Tibial artery (tissue), 4 donors: ENCODE data around the gene GRAMD4.

Experiments used
- DNase-seq, 2 donors: peaks; one replicate each; pipeline ENCODE4 v3.0.0-alpha.2; 2019
- H3K27ac ChIP-seq, 2 donors: fragments of 200-600 bp; sonication (generic) in 1 of 2; 1 replicate in 1 of 2; 2 replicates in 1 of 2; pipeline ENCODE4 v1.5.1; 2018 to 2019; ENCODE audit warnings: mild to moderate bottlenecking in 1 of 2
- H3K27me3 ChIP-seq, 2 donors: fragments of 200-600 bp; sonication (generic) in 1 of 2; one replicate each; pipeline versions ENCODE4 v1.5.1 to v1.6.0; 2016 to 2019
- H3K36me3 ChIP-seq, 3 donors: fragments of 200-600 bp; sonication (generic) in 2 of 3; one replicate each; pipeline ENCODE4 v1.5.1; 2016 to 2019; ENCODE audit warnings: mild to moderate bottlenecking in 2 of 3
- H3K4me1 ChIP-seq, 4 donors: fragments of 200-600 bp; sonication (generic) in 2 of 4; 1 replicate in 3 of 4; 2 replicates in 1 of 4; pipeline ENCODE4 v1.5.1; 2016 to 2019
- H3K4me3 ChIP-seq, 2 donors: fragments of 200-600 bp; sonication (generic) in 1 of 2; 1 replicate in 1 of 2; 2 replicates in 1 of 2; pipeline ENCODE4 v1.5.1; 2018 to 2019; ENCODE audit warnings: mild to moderate bottlenecking in 2 of 2
- H3K9me3 ChIP-seq, 3 donors: fragments of 200-600 bp; sonication (generic) in 1 of 3; one replicate each; pipeline ENCODE4 v1.5.1; 2016 to 2019
- intact Hi-C: fragments of 100-400 bp; cut with DNase I; formaldehyde crosslinking; loops from one replicate; pipeline ENCODE4 v1.15.0; 2023; ENCODE audit warnings: low total_unique reads
- TF ChIP-seq, protein P1 (sequence below), 2 experiments: fragments of 200-600 bp in 1 of 2; fragments of 450-650 bp in 1 of 2; IDR thresholded peaks; one replicate each; pipeline ENCODE4 v1.5.1; 2017 to 2019; ENCODE audit warnings: antibody characterized with exemption in 2 of 2, mild to moderate bottlenecking in 1 of 2, moderate library complexity in 1 of 2

The GRAMD4 gene

DNA sequence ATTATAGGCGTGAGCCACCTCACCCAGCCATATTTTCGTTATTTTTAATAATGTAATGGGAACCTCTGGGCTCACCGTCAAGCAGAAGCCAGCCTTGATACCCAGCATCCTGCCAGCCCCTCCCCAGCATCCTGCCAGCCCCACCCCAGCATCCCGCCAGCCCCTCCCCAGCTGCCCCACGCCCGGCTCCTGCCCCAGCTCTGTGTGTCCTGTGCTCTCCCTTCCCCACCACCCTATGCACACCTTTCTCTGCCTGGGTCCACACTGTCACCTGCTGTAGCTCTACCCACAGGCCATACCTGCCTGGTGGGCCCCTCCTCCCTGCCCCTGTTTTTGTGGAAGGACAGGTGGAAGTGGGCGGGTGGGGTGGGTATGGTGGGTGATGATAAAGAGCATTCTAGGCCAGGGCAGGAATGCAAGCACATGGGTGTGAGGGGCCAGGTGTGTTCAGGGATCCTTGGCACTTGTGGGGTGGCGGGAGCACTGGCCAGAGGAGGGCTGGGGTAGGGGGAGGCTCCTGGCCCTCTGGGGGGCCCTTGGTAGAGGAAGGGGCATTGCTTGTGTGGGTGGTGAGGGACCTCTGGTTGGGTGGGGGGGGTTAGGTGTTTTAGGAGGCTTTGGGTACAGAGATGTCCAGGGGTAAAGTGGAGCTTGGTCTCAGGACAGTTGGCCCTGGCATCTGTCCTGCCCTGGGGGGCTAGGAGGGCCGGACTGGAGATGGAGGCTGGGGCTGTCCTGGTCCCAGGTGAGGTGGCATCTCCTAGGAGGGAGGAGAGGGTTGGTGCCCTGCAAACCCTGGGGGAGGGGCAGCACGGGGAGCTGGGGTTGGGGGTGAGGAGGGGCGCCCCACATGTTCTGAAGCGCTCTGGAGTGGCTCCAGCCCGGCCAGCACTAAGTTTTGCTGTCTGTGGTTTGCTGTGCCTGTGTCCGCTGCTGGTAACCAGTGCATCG, 25.9 kb upstream of the GRAMD4 start:
- TF ChIP-seq, protein P1, sequence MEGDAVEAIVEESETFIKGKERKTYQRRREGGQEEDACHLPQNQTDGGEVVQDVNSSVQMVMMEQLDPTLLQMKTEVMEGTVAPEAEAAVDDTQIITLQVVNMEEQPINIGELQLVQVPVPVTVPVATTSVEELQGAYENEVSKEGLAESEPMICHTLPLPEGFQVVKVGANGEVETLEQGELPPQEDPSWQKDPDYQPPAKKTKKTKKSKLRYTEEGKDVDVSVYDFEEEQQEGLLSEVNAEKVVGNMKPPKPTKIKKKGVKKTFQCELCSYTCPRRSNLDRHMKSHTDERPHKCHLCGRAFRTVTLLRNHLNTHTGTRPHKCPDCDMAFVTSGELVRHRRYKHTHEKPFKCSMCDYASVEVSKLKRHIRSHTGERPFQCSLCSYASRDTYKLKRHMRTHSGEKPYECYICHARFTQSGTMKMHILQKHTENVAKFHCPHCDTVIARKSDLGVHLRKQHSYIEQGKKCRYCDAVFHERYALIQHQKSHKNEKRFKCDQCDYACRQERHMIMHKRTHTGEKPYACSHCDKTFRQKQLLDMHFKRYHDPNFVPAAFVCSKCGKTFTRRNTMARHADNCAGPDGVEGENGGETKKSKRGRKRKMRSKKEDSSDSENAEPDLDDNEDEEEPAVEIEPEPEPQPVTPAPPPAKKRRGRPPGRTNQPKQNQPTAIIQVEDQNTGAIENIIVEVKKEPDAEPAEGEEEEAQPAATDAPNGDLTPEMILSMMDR (IDR thresholded peaks at IDR 0.05): no peak
- Histone ChIP-seq H3K4me3 (no peak overlapping the region), H3K4me1 (peaks cover 0 to 26% (median 15%) of the 10 kb centered on the region in 4 donors), H3K27me3 (no peaks in the 10 kb centered on the region), H3K27ac (peak overlapping the region in 1 of 2 donors; percentile 40), H3K36me3 (no peaks in the 10 kb centered on the region), H3K9me3 (no peaks in the 10 kb centered on the region)
- intact Hi-C loops: no loop called here
- DNase-seq: no peak

DNA sequence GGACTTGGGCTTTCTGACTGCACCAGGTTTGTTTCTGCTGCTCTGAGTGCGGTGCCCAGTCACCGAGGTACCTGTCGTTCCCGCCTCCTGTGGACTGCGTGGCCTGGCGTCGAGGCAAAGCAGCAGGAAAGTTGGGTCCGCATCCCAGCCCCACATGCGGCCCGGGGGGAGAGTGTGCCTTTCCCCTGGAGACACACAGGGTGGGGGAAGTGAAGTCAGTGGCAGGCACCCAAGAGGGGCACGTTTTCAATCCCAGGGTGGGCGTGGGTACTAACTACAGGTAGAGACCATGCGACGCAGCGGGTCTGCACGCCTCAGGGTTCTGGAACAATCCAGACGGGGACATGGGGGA, 25.3 kb upstream of the GRAMD4 start:
- intact Hi-C loops: no loop called here
- H3K9me3 ChIP-seq: no peaks in the 10 kb centered on the region
- H3K36me3 ChIP-seq: no peaks in the 10 kb centered on the region
- no peaks in the 10 kb centered on the region for H3K27me3 ChIP-seq
- no peak overlapping the region for H3K4me3 ChIP-seq
- no peak for DNase-seq
- peaks cover 0 to 20% (median 15%) of the 10 kb centered on the region in 4 donors for H3K4me1 ChIP-seq
- no peak overlapping the region for H3K27ac ChIP-seq
- TF ChIP-seq, protein P1 (IDR thresholded peaks at IDR 0.05): no peak

DNA sequence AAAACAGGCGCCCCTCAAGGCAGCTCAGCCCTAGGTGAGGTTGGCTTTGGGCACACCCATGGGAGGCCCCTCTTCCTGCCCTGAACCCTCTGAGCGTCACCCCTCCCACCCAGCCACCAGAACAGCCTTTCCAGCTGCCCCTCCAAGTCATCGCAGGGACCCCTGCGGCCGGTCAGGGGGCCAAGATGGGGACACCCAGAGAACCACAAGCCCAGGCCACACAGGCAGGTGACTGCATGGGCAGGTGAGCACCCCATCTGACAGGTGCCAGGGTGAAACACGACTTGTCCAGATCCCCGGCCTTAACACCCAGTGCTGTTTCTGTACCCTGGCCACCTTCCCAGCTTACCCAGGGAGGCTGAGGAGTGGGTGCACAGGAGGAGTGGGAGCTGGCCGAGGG, 24.6 kb upstream of the GRAMD4 start:
- no peak overlapping the region for H3K4me3 ChIP-seq
- no peaks in the 10 kb centered on the region for H3K9me3 ChIP-seq
- intact Hi-C loops: no loop called here
- H3K27ac ChIP-seq: no peak overlapping the region
- peaks cover 0 to 20% (median 15%) of the 10 kb centered on the region in 4 donors for H3K4me1 ChIP-seq
- no peaks in the 10 kb centered on the region for H3K27me3 ChIP-seq
- TF ChIP-seq, protein P1 (IDR thresholded peaks at IDR 0.05): no peak
- H3K36me3 ChIP-seq: no peaks in the 10 kb centered on the region
- peak in 1 of 2 donors; percentile 64 for DNase-seq

DNA sequence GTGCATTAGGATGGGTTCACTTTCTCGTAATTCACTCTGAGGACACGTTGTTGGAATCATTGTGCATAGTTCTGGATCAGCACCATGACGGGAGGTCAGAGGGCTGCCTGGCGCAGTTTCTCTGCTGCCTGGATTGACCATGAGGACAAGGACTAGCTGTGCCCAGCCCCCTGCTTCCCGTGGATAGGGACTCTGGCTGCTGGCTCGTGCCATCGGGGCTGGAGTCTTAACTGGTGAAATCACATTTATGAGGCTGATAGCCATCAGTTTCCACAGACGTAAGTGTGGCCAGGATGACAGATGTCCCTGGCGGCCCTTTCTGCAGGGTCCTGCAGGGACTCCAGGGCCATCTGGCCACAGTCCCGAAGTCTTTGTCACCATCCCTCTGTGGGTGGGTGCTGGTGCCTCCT, 24.1 kb upstream of the GRAMD4 start:
- intact Hi-C loops: no loop called here
- Histone ChIP-seq H3K9me3 (no peaks in the 10 kb centered on the region), H3K27me3 (no peaks in the 10 kb centered on the region), H3K36me3 (no peaks in the 10 kb centered on the region), H3K4me3 (no peak overlapping the region), H3K4me1 (peaks cover 0 to 20% (median 15%) of the 10 kb centered on the region in 4 donors), H3K27ac (no peak overlapping the region)
- peak; percentile 71 to 89 for DNase-seq
- TF ChIP-seq, protein P1 (IDR thresholded peaks at IDR 0.05): no peak

DNA sequence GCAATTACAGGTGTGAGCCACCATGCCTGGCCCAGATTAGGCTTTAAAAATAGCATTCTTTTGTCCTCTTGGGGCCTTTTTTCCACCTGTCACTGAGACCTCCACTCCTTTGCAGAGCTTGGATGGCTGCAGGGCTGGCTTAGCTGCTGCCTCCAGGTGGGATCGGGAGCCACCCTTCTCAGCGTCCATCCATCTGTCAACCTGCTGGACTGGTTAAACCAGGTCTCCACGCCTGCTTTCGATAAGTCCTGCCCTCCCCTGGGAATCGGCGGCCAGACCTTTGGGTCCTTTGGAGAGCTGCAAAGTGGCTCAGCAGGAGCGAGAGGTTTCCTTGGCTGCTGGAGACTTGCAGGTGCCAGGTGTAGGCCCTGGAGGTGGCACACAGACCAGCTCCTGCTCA, 23.4 kb upstream of the GRAMD4 start:
- TF ChIP-seq, protein P1 (IDR thresholded peaks at IDR 0.05): no peak
- no peak overlapping the region for H3K4me3 ChIP-seq
- H3K4me1 ChIP-seq: peaks cover 0 to 20% (median 15%) of the 10 kb centered on the region in 4 donors
- H3K27ac ChIP-seq: no peak overlapping the region
- H3K9me3 ChIP-seq: no peaks in the 10 kb centered on the region
- intact Hi-C loops: no loop called here
- no peaks in the 10 kb centered on the region for H3K36me3 ChIP-seq
- peak in 1 of 2 donors; percentile 64 for DNase-seq
- H3K27me3 ChIP-seq: no peaks in the 10 kb centered on the region
